Esophagus muscularis mucosa (tissue), 4 donors: Measurements from ENCODE around the gene MED13L. TPM values are rescaled to one million over a fixed set of nuclear protein-coding genes. Genes with fewer than 3 reads are reported as not detected.

Experiments
- DNase-seq: peaks from one replicate; pipeline ENCODE4 v3.0.0-alpha.2; 2017; ENCODE audit errors: extremely low spot score
- H3K27ac ChIP-seq, 4 donors: fragments of 200-600 bp; sonication (generic); replicated peaks in 1 of 4; 1 replicate in 3 of 4; 2 replicates in 1 of 4; pipeline ENCODE4 v1.5.1; 2016 to 2019; ENCODE audit warnings: mild to moderate bottlenecking in 1 of 4
- H3K27me3 ChIP-seq, 4 donors: fragments of 200-600 bp; sonication (generic); one replicate each; pipeline versions ENCODE4 v1.5.1 to v1.6.0; 2016 to 2019
- H3K36me3 ChIP-seq, 4 donors: fragments of 200-600 bp; sonication (generic); one replicate each; pipeline ENCODE4 v1.5.1; 2016 to 2019
- H3K4me1 ChIP-seq, 4 donors: fragments of 200-600 bp; sonication (generic); one replicate each; pipeline ENCODE4 v1.5.1; 2016 to 2019
- H3K4me3 ChIP-seq, 4 donors: fragments of 200-600 bp; sonication (generic); 1 replicate in 2 of 4; 2 replicates in 2 of 4; pipeline ENCODE4 v1.5.1; 2016 to 2019; ENCODE audit warnings: mild to moderate bottlenecking in 4 of 4, moderate library complexity in 1 of 4
- H3K9me3 ChIP-seq, 4 donors: fragments of 200-600 bp; sonication (generic); 1 replicate in 3 of 4; 2 replicates in 1 of 4; pipeline ENCODE4 v1.5.1; 2016 to 2019
- EP300 ChIP-seq: sonication (generic); formaldehyde crosslinking; IDR thresholded peaks from one replicate; pipeline ENCODE4 v1.6.1; 2017; ENCODE audit warnings: antibody characterized with exemption
- POLR2A ChIP-seq: fragments of 450-650 bp; IDR thresholded peaks from one replicate; pipeline ENCODE4 v1.6.1; 2017; ENCODE audit warnings: antibody characterized with exemption, moderate library complexity, mild to moderate bottlenecking, low read depth
- POLR2AphosphoS5 ChIP-seq, 2 donors: sonication (generic); formaldehyde crosslinking; IDR thresholded peaks; one replicate each; pipeline ENCODE4 v1.6.1; 2017; ENCODE audit warnings: antibody characterized with exemption in 2 of 2
- WGBS: methylation state at CpG from one replicate; pipeline ENCODE4 v1.1.5; 2018; 5-methylcytosine and 5-hydroxymethylcytosine counted together
- intact Hi-C: fragments of 100-400 bp; cut with DNase I; formaldehyde crosslinking; loops from one replicate; pipeline ENCODE4 v1.15.1; 2023
- total RNA-seq, 4 donors: library from RNA; depleted of rRNA; stranded (reverse); fragments of >200 nt; gene quantifications; one replicate each; pipeline versions ENCODE4 v1.1.0 to v1.2.1, GENCODE V29; 2016
- TF ChIP-seq, protein P1 (sequence below), 3 experiments: fragments of 200-600 bp in 2 of 3; fragments of 450-650 bp in 1 of 3; sonication (generic) in 2 of 3; IDR thresholded peaks; one replicate each; pipeline ENCODE4 v1.5.1; 2017 to 2019; ENCODE audit warnings: antibody characterized with exemption in 3 of 3, mild to moderate bottlenecking in 2 of 3, moderate library complexity in 1 of 3

Gene MED13L
- total RNA-seq = 100 to 1,000 TPM; 141 to 350 (median 175) TPM

DNA sequence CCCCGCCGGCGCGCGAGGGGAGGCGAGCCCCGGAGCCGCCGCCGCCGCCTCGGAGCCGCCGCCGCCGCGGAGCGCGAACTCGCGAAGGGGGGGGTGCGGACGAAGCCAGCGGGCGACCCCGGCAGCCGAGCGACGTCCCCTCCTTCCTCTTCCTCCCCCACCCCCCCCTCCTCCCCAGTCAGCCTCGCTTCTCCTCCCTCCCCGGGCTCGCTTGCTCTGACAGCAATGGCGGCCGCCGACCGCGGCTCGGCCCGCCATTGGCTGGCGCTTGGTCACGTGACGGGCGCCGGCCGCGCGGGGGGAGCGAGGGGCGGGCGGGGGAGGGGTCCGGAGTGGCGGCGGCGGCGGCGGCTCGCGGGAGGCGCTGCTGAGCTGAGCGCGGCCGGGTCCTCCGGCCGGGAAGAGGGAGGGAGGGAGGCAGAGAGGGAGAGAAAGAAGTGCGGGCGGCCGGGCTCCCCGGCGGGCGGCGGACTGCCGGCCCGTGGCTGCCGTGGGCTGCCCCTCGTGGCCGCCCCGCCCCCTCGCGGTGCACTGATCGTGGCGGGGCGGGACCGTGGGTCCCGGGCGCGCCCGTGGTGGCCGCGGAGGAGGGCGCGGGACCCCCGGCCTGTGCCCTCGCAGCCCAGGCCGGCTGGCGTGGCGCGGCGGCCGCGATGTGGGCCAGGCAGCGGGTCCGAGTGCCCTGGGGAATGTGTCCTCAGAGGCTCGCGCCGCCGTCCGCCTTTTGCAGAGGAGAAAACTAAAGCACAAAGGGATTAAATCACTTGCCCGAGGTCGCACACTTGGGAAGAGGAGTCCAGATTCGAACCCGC, at the start of gene MED13L:
Gene MED13L (minus strand): TSS at position 227 of the 812 bp plus-strand sequence. CDS start 562 bp downstream, outside the sequence.
- H3K4me3 ChIP-seq = peak within 1 kb of the TSS; percentile 70 to 97 (median 76)
- under 1% methylated on average over 40 of the region's 111 CpGs for WGBS
- H3K4me1 ChIP-seq = peaks cover 32 to 42% (median 36%) of the 10 kb centered on the region in 4 donors
- peak within 1 kb of the TSS; percentile 89 to 97 (median 95) for H3K27ac ChIP-seq
- TF ChIP-seq POLR2A (no peak), POLR2AphosphoS5 (IDR thresholded peaks at IDR 0.05) (peak; percentile 65 to 70), EP300 (no peak)
- TF ChIP-seq, protein P1, sequence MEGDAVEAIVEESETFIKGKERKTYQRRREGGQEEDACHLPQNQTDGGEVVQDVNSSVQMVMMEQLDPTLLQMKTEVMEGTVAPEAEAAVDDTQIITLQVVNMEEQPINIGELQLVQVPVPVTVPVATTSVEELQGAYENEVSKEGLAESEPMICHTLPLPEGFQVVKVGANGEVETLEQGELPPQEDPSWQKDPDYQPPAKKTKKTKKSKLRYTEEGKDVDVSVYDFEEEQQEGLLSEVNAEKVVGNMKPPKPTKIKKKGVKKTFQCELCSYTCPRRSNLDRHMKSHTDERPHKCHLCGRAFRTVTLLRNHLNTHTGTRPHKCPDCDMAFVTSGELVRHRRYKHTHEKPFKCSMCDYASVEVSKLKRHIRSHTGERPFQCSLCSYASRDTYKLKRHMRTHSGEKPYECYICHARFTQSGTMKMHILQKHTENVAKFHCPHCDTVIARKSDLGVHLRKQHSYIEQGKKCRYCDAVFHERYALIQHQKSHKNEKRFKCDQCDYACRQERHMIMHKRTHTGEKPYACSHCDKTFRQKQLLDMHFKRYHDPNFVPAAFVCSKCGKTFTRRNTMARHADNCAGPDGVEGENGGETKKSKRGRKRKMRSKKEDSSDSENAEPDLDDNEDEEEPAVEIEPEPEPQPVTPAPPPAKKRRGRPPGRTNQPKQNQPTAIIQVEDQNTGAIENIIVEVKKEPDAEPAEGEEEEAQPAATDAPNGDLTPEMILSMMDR (IDR thresholded peaks at IDR 0.05) = peak; percentile 49 to 64 (median 53)
- no peaks in the 10 kb centered on the region for H3K27me3 ChIP-seq
- no peaks in the 10 kb centered on the region for H3K9me3 ChIP-seq
- intact Hi-C loops = loop anchor here (2.0 to 5.0 kb wide), 2 partner anchors 250 to 321 kb away; no protein-coding TSS in a partner anchor
- no peaks in the 10 kb centered on the region for H3K36me3 ChIP-seq
- DNase-seq = peak; percentile 97

DNA sequence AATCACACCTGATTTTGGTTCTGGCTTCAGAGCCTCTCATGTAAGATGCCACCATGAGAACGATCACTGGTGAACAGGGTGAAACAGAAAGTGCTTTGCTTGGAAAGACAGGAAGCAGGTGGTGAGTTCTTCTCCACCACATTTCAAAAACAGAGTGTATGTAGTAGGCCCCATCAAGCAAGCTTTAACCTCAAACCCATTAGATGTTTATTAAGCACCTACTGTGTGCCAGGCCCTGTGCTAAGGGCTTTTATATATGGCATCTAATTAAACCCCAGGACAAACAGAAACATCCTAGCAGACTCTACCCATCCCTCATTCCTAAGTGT, 47.8 kb upstream of the MED13L start:
- intact Hi-C loops = loop anchor here (10.0 kb wide), 1 partner anchor 60 kb away; no protein-coding TSS in a partner anchor
- no peak overlapping the region for H3K27ac ChIP-seq
- 86% methylated on average over 1 of the region's 1 CpG for WGBS
- H3K36me3 ChIP-seq = no peaks in the 10 kb centered on the region
- no peak for DNase-seq
- no peak overlapping the region for H3K4me3 ChIP-seq
- TF ChIP-seq POLR2A (no peak), POLR2AphosphoS5 (IDR thresholded peaks at IDR 0.05) (no peak), EP300 (no peak)
- TF ChIP-seq, protein P1 (IDR thresholded peaks at IDR 0.05) = no peak
- no peaks in the 10 kb centered on the region for H3K9me3 ChIP-seq
- H3K4me1 ChIP-seq = peaks cover 8 to 22% (median 15%) of the 10 kb centered on the region in 4 donors
- no peaks in the 10 kb centered on the region for H3K27me3 ChIP-seq

DNA sequence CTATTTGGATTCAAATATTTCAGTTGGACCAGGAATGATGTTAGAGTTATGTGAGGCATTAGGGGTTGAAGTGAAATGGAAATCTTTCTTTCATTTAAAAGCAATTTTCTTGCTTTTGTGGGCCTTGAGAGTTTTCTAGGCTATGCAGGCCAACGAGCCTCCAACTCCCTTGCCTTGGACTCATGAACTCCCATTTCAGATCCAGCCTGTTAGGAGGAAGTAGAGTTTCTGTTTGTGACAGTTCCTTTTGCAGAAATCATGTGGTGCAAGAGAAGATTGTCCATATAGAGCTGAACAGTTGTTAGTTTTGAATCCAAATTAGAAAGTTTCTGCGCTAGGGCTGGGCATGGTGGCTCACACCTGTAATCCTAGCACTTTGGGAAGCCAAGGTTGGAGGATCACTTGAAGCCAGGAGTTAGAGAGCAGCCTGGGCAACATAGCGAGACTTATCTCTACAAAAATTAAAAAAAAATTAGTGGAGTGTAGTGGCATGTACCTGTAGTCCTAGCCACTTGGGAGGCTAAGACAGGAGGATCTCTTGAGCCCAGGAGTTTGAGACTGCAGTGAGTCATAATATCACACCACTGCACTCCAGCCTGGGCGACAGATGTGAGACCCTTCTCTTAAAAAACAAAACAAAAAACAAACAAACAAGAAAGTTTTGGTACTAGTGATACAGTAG, 47.3 kb upstream of the MED13L start:
- Histone ChIP-seq H3K4me3 (no peak overlapping the region), H3K27ac (peak overlapping the region in 3 of 4 donors; percentile 3 to 48 (median 8)), H3K36me3 (no peaks in the 10 kb centered on the region), H3K4me1 (peaks cover 11 to 28% (median 19%) of the 10 kb centered on the region in 4 donors), H3K9me3 (no peaks in the 10 kb centered on the region), H3K27me3 (no peaks in the 10 kb centered on the region)
- TF ChIP-seq POLR2A = no peak
- no peak for TF ChIP-seq POLR2AphosphoS5 (IDR thresholded peaks at IDR 0.05)
- TF ChIP-seq, protein P1 (IDR thresholded peaks at IDR 0.05) = no peak
- TF ChIP-seq EP300 = no peak
- 67% methylated on average over 4 of the region's 4 CpGs for WGBS
- no peak for DNase-seq
- intact Hi-C loops = loop anchor here (10.0 kb wide), 1 partner anchor 60 kb away; no protein-coding TSS in a partner anchor

DNA sequence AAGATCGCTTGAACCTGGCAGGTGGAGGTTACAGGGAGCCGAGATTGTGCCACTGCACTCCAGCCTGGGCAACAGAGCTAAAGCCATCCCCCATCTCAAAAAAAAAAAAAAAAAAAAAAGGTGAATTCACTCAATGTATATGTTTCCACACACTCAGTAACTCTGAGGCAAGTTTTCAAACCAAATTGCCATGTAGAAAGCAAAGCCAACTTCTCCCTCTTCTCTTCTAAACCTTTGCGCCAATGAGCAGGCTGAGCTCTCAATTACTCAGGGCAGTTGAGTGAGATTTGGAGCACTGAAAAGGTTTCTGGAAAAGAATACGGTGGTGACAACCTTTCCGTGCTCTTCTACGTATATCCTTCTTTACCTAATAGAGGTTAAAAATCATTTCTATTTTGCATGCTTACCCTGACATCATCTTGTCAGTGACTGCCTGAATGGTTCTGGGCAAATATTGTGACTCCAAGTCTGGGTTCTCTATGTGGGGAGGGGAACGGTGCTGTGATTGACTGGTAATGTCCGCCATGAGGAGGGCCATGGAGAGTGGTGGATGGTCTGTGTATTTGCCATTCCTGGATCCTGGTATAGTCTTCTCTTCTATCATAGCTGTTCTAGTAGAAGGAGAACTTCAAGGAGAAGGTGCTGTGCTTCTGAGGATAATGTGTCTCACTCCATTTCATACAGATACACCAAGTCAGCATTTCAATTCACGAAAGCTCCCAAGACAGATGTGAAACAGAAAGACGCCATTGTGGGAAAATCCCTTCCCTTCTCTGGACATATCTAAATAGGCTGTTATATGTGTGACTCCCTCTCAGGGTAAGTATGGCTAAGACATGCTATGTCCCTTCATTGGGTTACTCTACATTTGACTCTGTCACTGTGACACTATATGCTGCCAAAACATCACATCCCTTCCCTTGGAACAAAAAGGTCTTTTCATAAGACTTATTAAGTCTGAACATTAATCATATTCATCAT, 46.2 kb upstream of the MED13L start:
- H3K4me1 ChIP-seq = peaks cover 22 to 39% (median 30%) of the 10 kb centered on the region in 4 donors
- H3K27me3 ChIP-seq = no peaks in the 10 kb centered on the region
- no peaks in the 10 kb centered on the region for H3K36me3 ChIP-seq
- no peak for TF ChIP-seq POLR2AphosphoS5 (IDR thresholded peaks at IDR 0.05)
- no peak for TF ChIP-seq POLR2A
- TF ChIP-seq EP300 = no peak
- TF ChIP-seq, protein P1 (IDR thresholded peaks at IDR 0.05) = no peak
- intact Hi-C loops = loop anchor here (10.0 kb wide), 1 partner anchor 61 kb away; no protein-coding TSS in a partner anchor
- H3K9me3 ChIP-seq = no peaks in the 10 kb centered on the region
- H3K4me3 ChIP-seq = no peak overlapping the region
- WGBS = 89% methylated on average over 10 of the region's 10 CpGs
- DNase-seq = no peak
- H3K27ac ChIP-seq = no peak overlapping the region
